ENCODE data around the gene SH3BP2. TPM values are rescaled to one million over a fixed set of nuclear protein-coding genes. Genes with fewer than 3 reads are reported as not detected.
A peak's percentile ranks its signal among the peaks of the same experiment; 100 is the strongest.

SH3BP2 gene
- total RNA-seq, 2 donors from 2014 or later, result 28.3 to 28.5 TPM

GRCh38 chr4:2788101-2788500 is 4.8 kb upstream of the SH3BP2 start:
- intact Hi-C loops (cut with DNase I), result no loop called here
- DNase-seq (no peak), ATAC-seq (no peak)

GRCh38 chr4:2788532-2789103 is 4.3 kb upstream of the SH3BP2 start:
- intact Hi-C loops (cut with DNase I), result no loop called here
- peak; percentile 73 for DNase-seq
- peak; percentile 58 to 64 for ATAC-seq

DNA sequence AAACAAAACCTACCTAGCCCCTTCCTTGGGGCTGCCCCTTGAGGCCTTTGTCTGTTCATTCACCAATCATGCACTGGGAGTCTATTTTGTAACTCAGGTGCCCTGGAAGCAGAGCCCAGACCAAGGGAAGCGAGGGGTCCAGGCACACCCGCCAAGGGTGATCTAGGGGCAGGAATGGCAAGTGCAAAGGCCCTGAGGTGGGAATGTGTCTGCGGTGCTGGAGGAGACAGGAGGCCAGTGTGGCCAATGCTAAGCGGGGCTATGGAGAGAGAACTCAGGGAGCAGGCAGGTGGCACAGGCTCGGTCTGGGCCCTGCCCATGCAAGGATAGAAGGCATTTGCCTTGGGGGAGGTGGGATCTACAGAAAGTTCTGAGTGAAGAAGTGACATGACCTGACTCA is 3.5 kb upstream of the SH3BP2 start:
- intact Hi-C loops (cut with DNase I), result no loop called here
- ATAC-seq (no peak), DNase-seq (no peak)

- DNase-seq (no peak), ATAC-seq (no peak)
- intact Hi-C loops (cut with DNase I), result loop anchor here in 1 of 2 donors (5.0 kb wide), 1 partner anchor 52 kb away; the partner anchor contains the start of gene ADD1
These were observed 2.9 kb upstream of the SH3BP2 start for GRCh38 chr4:2789793-2790582.

DNA sequence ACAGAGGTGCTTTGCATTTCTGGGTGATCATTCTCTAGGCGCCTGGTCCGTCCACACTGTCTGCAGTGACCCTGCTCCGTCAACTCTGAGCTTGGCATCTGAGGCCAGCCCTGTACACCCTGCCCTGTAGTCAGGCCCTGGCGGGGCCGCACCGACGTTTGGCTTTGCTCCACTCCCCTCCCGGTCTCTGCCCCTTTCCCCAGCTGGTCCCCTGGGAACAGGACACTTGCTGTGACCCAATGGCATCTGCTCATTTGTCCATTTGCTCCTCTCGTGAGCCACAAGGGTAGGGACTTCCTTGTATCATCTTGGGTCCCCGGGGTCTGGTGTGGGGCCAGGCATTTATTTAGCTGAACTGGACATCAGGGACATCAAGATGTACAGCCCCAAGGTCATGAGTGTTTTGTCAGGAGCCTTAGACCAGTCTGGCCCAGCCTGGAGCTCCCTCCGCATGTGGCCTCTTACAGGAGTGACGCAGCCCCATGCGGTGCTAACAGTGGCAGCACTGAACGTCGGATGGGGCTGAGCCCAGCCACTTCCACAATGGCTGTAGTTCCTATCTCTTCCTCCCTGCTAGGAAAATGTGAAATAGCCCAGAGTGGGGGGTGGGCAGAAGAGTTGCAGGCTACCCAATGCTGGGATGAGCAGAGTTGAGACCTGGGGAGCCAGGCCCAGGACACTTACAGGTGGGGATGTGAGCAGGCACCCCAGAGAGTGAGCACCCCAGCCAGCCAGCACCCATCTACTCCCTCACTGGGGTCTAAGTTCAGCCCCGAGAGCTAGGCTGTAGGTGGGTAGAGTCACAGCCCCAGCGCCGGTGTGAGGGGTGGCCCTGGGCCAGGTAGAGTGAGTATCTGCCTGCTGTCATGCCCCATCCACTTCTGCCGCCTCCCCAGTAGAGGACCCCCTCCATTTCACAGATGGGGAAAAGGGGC is 2.0 kb upstream of the SH3BP2 start:
- intact Hi-C loops (cut with DNase I), result loop anchor here in 1 of 2 donors (5.0 kb wide), 1 partner anchor 51 kb away; the partner anchor contains the start of gene ADD1
- peak; percentile 40 for DNase-seq
- no peak for ATAC-seq

GRCh38 chr4:2791518-2792395 is 1.1 kb upstream of the SH3BP2 start:
- intact Hi-C loops (cut with DNase I), result loop anchor here in 1 of 2 donors (5.0 kb wide), 1 partner anchor 51 kb away; the partner anchor contains the start of gene ADD1
- peak; percentile 35 for DNase-seq
- ATAC-seq, result no peak

- intact Hi-C loops (cut with DNase I), result loop anchor here in 1 of 2 donors (5.0 kb wide), 1 partner anchor 50 kb away; the partner anchor contains the start of gene ADD1
- no peak for ATAC-seq
- no peak for DNase-seq
These were observed 532 bp upstream of the SH3BP2 start for GRCh38 chr4:2792396-2792710.

DNA sequence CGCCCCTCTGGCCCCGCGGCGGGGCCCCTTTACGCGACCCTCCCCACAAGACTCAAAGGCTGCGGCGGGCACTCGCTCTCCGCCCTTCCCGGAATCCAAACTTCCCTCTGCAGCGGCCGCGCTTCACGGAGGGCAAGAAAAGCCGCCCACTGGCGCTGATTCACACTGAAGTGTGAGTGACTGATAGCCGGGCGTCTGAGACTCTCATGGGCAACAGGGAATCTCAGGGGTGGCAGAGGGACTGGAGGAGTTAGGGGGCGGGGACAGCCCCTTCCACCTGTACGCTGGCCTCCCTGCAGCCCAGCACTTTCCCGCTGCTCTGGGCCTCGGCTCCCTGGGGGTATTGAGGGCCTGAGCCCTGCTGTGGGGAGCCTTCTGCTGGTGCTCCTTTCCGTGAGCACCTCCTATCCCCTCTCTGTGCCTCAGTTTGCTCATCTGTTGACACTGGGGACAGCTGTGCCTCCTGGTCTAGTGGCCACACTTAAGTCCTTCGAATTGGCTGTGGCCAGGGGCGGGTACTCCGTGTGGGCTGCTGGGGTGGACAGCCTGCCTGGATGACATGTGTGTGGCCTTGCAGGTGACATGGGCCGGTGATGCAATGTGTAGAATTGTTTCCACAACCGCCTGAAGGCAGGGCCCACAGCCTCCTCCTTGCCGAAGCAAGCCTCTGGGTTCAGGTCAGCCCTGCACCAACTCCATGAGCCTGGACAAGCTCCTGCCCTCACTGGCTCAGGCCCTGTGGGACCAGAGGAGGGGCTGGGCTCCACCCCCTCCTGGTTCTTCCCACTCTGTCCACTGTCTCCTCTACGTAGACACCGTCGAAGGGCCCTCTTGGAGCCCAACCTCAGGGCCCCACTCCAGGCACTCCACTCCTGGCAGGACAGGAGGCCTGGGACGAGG is 951 bp downstream of the SH3BP2 start:
- DNase-seq, result peak; percentile 74
- peak; percentile 6 to 20 for ATAC-seq
- intact Hi-C loops (cut with DNase I), result loop anchor here in 1 of 2 donors (5.0 kb wide), 1 partner anchor 48 kb away; the partner anchor contains the start of gene ADD1

DNA sequence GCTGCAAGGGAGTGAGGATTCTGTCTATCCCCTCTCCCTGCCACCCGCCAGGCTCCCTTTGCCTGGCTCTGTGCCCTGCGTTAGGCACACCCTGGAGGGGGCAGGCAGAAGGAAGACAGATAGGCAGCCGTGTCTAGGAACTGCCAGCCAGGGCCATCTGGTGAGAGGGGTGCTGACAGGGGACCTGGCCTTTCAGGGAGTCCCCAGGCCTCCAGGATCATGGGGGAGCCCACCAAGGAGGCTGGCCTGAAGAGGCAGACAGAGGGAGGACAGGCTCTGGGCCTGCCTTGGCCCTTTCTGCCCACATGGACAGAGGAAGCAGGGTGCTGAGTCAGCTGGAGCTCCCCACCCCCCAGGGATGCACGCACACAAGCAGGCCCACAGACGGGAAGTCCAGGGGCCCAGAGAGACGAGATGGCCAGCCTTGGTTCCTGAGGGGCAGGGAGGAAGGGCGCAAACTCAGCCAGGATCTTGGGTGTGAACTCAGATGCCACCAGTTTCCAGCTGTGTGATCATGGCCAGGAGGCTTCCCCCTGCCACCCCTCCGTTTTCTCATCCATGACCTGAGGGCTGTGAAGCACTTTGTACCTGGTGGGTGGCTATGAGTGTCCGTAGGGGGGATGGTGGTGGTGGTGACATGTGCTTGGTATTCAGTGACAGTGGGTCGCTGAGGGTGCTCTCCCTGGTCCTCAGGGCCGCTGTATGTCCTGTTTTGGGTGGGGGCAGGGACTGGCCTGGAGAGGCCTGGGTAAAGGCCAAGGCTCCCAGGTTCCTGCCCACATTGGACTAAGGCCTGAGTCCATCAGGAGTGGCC is 1.8 kb downstream of the SH3BP2 start:
- peak; percentile 80 for DNase-seq
- intact Hi-C loops (cut with DNase I), result loop anchor here in 1 of 2 donors (5.0 kb wide), 1 partner anchor 48 kb away; the partner anchor contains the start of gene ADD1

GRCh38 chr4:2795300-2795892 is 2.5 kb downstream of the SH3BP2 start:
- intact Hi-C loops (cut with DNase I), result no loop called here
- DNase-seq, result no peak
- no peak for ATAC-seq

More for the DNA sequence above, 1.8 kb downstream of the SH3BP2 start:
- ATAC-seq, result peak; percentile 24 to 39

- ATAC-seq (no peak), DNase-seq (no peak)
- intact Hi-C loops (cut with DNase I), result no loop called here
These were observed 3.3 kb downstream of the SH3BP2 start for GRCh38 chr4:2795893-2796848.

DNA sequence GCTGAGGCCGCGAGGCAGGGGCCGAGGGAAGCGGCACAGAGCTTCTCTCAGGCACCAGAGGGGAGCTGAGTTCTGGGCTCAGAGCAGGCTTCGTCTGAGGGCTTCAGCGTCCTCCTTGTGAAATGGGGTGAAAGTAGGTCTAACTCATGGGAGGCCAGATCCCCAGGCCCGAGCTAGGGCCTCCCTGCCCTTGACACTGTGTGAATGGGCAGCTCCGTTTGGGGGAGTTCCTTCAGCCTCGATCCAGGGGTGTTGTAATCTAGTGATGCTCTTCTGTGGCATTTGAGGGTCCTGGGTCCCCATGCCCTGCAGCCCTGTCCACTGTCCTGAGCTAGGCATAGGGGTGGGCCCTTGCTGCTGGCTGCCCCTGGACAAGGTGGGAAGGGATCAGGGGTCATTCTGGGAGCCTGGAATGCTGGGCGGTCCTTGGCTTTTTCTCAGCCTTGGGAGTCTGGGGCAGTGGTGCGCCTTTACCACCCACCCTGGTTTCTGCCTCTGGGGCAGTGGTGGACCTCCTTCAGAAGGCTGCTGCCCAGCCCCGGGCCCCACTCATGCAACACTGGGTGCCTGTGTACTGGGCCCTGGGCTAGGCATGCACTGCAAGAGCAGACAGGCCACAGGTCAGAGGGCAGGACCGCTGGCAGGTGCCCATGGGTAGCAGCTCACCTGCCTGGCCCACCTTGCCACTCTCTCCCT is 4.1 kb downstream of the SH3BP2 start:
- DNase-seq (no peak), ATAC-seq (no peak)
- intact Hi-C loops (cut with DNase I), result no loop called here

DNA sequence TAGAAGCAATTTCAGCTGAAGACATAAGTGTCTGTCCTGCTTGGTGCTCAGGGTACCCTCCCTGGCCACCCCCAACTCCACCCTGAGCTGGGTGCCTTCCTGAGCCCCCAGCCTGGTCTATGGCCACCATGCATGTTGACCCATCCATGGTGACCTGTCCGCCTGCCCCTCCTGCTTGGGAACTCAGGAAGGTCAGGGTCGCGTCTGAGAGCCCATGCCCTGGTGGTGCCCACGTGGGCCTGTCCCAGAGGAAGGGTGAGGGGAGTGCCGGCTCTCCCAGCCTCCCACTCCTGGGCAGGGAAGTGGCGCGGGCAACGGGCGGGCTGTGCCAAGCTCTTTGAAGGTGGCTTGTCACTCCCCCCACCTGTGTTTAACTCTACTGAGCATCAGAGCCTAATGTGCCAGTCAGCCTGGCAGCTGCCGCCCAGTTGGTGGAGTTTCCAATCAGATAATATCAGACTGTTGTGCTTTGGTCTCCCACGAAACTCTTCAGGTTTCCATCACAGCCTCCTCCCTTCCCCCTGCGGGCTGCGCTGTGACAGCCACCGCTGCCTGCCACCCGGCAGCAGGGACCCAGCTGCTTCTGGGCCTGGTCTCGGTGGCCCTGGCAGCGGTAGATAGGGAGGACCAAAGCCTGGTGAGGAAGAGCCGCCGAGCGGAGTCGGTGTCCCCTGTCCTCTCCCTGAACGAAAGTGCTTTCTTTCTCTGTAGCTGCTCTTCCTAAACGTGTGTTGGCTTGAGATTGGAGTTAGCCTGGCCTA is 4.8 kb downstream of the SH3BP2 start:
- intact Hi-C loops (cut with DNase I), result no loop called here
- peak; percentile 35 for DNase-seq
- no peak for ATAC-seq
